ENCODE results near the gene HES4. TPM values are rescaled to one million over a fixed set of nuclear protein-coding genes. Genes with fewer than 3 reads are reported as not detected.

The HES4 gene
- total and polyA plus RNA-seq, 2 donors (not counting 1 experiment from before 2014, with no cell fraction given): 0.49 to 2.0 TPM

DNA sequence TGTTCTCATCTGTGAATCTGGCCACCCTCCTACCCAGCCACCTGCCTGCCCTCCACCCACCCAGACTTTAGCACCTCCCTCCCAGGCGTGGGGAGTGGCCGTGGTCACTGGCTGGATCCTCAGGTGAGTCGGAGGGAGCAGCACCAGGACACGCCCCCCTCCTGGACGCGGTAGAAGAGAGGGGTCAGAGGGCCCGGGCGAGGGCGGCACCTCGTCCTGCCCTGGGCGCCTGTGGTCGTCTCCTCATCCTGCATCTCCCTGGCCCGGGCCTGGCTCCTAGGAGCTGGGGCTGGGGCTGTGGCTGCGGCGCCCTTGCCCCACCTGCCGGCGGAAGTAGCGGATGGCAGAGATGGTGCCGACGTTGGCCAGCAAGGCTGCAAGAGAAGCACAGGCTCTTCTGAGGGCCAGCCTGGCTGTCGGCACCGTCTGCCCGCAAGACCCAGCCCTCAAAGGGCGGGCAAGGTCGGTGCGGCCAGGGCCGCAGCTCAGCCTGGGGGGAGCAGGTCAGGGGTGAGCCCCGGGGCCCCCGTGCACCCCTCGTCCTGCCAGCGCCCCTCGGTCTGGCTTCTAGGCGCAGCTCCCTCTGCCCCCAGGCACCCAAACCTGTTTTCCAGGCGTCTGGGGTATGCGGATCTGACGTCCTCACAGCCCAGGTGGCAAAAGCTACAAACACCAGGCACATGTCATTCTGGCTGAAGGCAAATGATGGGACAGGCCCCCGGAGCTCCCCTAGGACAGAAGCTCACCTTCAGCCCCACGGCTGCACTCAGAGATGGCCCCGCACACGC, 23.8 kb downstream of the HES4 start:
- H3K4me1 ChIP-seq (ENCODE audit: control insufficient read depth, extremely low read depth, insufficient read depth, low read length): no peaks in the 10 kb centered on the region
- H3K79me2 ChIP-seq (ENCODE audit: control insufficient read depth, insufficient read depth, low read length): no peaks in the 10 kb centered on the region
- no peaks in the 10 kb centered on the region for H3K9me3 ChIP-seq (ENCODE audit: control insufficient read depth, insufficient read depth, low read depth, low read length)
- TF ChIP-seq, protein P1, sequence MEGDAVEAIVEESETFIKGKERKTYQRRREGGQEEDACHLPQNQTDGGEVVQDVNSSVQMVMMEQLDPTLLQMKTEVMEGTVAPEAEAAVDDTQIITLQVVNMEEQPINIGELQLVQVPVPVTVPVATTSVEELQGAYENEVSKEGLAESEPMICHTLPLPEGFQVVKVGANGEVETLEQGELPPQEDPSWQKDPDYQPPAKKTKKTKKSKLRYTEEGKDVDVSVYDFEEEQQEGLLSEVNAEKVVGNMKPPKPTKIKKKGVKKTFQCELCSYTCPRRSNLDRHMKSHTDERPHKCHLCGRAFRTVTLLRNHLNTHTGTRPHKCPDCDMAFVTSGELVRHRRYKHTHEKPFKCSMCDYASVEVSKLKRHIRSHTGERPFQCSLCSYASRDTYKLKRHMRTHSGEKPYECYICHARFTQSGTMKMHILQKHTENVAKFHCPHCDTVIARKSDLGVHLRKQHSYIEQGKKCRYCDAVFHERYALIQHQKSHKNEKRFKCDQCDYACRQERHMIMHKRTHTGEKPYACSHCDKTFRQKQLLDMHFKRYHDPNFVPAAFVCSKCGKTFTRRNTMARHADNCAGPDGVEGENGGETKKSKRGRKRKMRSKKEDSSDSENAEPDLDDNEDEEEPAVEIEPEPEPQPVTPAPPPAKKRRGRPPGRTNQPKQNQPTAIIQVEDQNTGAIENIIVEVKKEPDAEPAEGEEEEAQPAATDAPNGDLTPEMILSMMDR (conservative IDR thresholded peaks at IDR 0.05 in 1 of 2, IDR thresholded peaks at IDR 0.05 in 1 of 2; ENCODE audit: low read depth in 1 of 2, low read length in 2 of 2): peak; percentile 35 to 53
- no peak for TF ChIP-seq EZH2 (IDR thresholded peaks at IDR 0.05; ENCODE audit: low read length, missing control alignments)
- H2AFZ ChIP-seq (ENCODE audit: low read length): peak overlapping the region; percentile 44
- H3K27me3 ChIP-seq (ENCODE audit: control insufficient read depth, insufficient read depth, low read length): no peaks in the 10 kb centered on the region
- peak overlapping the region; percentile 51 for H3K4me2 ChIP-seq (ENCODE audit: extremely low read depth, insufficient read depth, low read length)
- peak; percentile 38 to 53 for DNase-seq (ENCODE audit: low read depth in 2 of 2)
- H3K27ac ChIP-seq (ENCODE audit: insufficient read depth, low read length): no peak overlapping the region
- H4K20me1 ChIP-seq (ENCODE audit: control insufficient read depth, extremely low read depth, insufficient read depth, low read length): no peaks in the 10 kb centered on the region
- no peaks in the 10 kb centered on the region for H3K36me3 ChIP-seq (ENCODE audit: control insufficient read depth, insufficient read depth, low read length)
- peak overlapping the region; percentile 23 for H3K9ac ChIP-seq (ENCODE audit: insufficient read depth, low read length)
- peak overlapping the region in 1 of 4 experiments; percentile 32 for H3K4me3 ChIP-seq (replicated peaks in 1 of 4; ENCODE audit: control extremely low read depth in 1 of 4, insufficient read depth in 1 of 4, low read depth in 3 of 4, low read length in 4 of 4)

DNA sequence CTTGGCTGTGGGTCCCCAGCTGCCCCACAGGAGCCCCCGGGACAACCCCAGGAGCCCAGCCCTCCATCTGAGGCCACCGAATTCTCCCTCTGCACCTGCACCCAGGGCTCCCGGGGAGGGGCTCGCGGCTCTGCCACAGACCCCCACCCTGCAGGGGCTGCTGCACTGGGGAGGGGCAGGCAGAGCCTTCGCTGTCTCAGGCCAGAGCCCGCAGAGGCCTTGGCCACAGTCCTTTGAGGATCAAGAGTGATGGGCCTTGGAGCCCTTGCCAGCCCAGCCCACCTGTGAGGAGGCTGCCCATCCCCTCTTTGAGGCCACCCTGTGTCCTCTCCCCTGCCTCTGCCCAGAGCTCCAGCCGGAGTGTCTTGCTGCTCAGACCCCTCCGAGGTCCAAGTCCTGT, 24.5 kb downstream of the HES4 start:
- Histone ChIP-seq H3K4me2 (ENCODE audit: extremely low read depth, insufficient read depth, low read length) (no peak overlapping the region), H3K27ac (ENCODE audit: insufficient read depth, low read length) (no peak overlapping the region), H3K27me3 (ENCODE audit: control insufficient read depth, insufficient read depth, low read length) (no peaks in the 10 kb centered on the region), H3K4me1 (ENCODE audit: control insufficient read depth, extremely low read depth, insufficient read depth, low read length) (no peaks in the 10 kb centered on the region), H2AFZ (ENCODE audit: low read length) (no peak overlapping the region), H3K36me3 (ENCODE audit: control insufficient read depth, insufficient read depth, low read length) (no peaks in the 10 kb centered on the region), H4K20me1 (ENCODE audit: control insufficient read depth, extremely low read depth, insufficient read depth, low read length) (no peaks in the 10 kb centered on the region), H3K9ac (ENCODE audit: insufficient read depth, low read length) (no peak overlapping the region), H3K79me2 (ENCODE audit: control insufficient read depth, insufficient read depth, low read length) (no peaks in the 10 kb centered on the region), H3K4me3 (replicated peaks in 1 of 4; ENCODE audit: control extremely low read depth in 1 of 4, insufficient read depth in 1 of 4, low read depth in 3 of 4, low read length in 4 of 4) (no peak overlapping the region), H3K9me3 (ENCODE audit: control insufficient read depth, insufficient read depth, low read depth, low read length) (no peaks in the 10 kb centered on the region)
- DNase-seq (ENCODE audit: low read depth in 2 of 2): no peak
- TF ChIP-seq EZH2 (IDR thresholded peaks at IDR 0.05; ENCODE audit: low read length, missing control alignments): no peak
- TF ChIP-seq, protein P1 (conservative IDR thresholded peaks at IDR 0.05 in 1 of 2, IDR thresholded peaks at IDR 0.05 in 1 of 2; ENCODE audit: low read depth in 1 of 2, low read length in 2 of 2): no peak

DNA sequence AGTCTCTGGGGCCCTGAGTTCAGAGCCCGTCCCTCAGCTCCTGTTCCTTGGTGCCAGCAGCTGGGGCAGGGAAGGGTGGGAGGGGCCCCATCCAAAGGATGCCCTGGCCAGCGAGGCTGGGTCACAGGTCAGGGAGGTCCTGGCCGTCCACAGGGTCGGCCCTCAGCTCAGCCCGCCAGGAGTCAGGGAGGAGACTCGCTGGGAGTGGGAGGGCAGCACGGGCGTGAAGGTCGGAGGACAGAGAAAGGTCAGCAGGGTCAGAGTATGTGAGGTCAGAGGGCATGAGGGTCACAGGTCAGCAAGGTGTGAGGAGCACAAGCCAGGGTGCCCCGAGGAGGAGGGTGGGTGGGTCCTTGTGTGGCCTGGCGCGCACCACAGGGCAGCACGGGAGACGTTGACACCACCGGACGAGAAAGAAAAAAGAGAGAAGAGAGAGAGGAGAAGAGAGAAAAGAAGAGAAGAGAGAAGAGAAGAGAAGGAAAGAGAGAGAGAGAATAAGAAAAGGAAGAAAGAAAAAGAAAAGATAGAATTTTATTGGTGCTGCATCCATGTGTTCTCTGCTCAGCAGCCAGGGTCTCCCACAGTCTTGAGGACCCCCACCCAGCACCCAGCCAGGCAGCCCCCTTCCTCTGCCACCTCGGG, 25.1 kb downstream of the HES4 start:
- Histone ChIP-seq H3K79me2 (ENCODE audit: control insufficient read depth, insufficient read depth, low read length) (no peaks in the 10 kb centered on the region), H4K20me1 (ENCODE audit: control insufficient read depth, extremely low read depth, insufficient read depth, low read length) (no peaks in the 10 kb centered on the region), H3K9me3 (ENCODE audit: control insufficient read depth, insufficient read depth, low read depth, low read length) (no peaks in the 10 kb centered on the region), H3K4me3 (replicated peaks in 1 of 4; ENCODE audit: control extremely low read depth in 1 of 4, insufficient read depth in 1 of 4, low read depth in 3 of 4, low read length in 4 of 4) (no peak overlapping the region), H3K9ac (ENCODE audit: insufficient read depth, low read length) (no peak overlapping the region), H3K4me2 (ENCODE audit: extremely low read depth, insufficient read depth, low read length) (no peak overlapping the region), H2AFZ (ENCODE audit: low read length) (no peak overlapping the region), H3K36me3 (ENCODE audit: control insufficient read depth, insufficient read depth, low read length) (no peaks in the 10 kb centered on the region), H3K4me1 (ENCODE audit: control insufficient read depth, extremely low read depth, insufficient read depth, low read length) (no peaks in the 10 kb centered on the region), H3K27ac (ENCODE audit: insufficient read depth, low read length) (no peak overlapping the region), H3K27me3 (ENCODE audit: control insufficient read depth, insufficient read depth, low read length) (no peaks in the 10 kb centered on the region)
- no peak for TF ChIP-seq EZH2 (IDR thresholded peaks at IDR 0.05; ENCODE audit: low read length, missing control alignments)
- TF ChIP-seq, protein P1 (conservative IDR thresholded peaks at IDR 0.05 in 1 of 2, IDR thresholded peaks at IDR 0.05 in 1 of 2; ENCODE audit: low read depth in 1 of 2, low read length in 2 of 2): no peak
- DNase-seq (ENCODE audit: low read depth in 2 of 2): no peak

All from fibroblast of lung (primary cell).